Measurements from ENCODE around the gene AMELX.

- no peak for TF ChIP-seq CTCF (IDR thresholded peaks at IDR 0.05)
- no peak for TF ChIP-seq POLR2AphosphoS5 (IDR thresholded peaks at IDR 0.05)
Observed at GRCh38 chrX:11342673-11343072, 49.5 kb downstream of the AMELX start.

Data from suprapubic skin (tissue), 3 donors.